Measurements from ENCODE around the gene ACADL. TPM values are rescaled to one million over a fixed set of nuclear protein-coding genes. Genes with fewer than 3 reads are reported as not detected.

Gene ACADL
- total and polyA plus RNA-seq, 2 of the 13 experiments (the other 11 are each of a cell fraction or from before 2014, with no cell fraction given): not detected

DNA sequence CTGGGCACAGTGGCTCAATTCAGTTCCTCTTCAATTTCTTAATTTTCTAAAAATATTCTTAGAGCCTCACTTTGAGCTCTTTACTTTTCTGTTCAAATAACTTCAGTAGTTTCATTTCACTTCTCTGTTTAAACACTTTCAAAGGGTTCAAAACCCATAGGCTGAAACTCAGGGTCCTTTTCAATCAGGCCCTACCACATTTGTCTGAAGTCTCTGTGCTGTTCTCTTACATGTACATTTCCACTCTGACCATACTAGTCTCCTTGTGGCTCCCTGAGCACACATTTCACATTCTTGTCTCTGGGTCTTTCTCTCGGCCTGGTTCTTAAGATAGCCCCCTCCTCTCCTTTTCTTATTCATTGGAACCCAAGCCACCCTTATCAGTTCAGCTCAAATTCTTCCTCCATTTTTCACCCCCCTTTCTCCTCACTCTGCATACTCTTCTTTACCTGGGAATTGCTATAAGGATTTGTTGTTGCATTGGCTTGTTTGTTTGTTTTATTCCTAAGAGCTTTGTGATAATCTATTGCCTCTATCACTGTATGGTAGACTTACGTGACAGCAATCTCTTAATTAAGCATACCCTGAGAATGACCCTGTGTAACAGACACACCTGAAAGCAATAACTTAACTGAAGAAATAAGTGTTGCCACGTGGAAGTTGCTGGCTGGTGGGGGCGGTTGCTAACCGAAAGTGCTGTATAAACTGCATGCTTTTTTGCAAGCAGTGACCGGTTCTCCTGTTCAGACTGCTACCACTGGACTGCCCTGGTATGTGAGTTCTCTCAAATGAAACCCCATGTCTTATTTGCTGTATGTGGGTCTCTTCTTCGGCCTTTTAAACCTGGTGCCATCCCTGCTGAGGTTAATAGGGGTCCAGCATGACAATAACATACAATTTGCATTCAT lies 27.7 kb upstream of the ACADL start:
- H3K27ac ChIP-seq (ENCODE audit: extremely low read length, insufficient read depth, low read length): no peak overlapping the region
- FAIRE-seq (no peak), ATAC-seq (no peak; the same call in 2 of the 3 replicates), DNase-seq (ENCODE audit: low spot score) (no peak)
- in situ Hi-C loops (cut with HindIII; ENCODE audit: extremely low pct_ligation_motif_present, low pct_unique_long_range_greater_than_20kb): no loop called here
- no TSS peak for BruUV-seq (replicated peaks)
- H3K4me2 ChIP-seq (ENCODE audit: low read depth, low read length): no peak overlapping the region
- H3K4me1 ChIP-seq (ENCODE audit: insufficient read depth, low read length): no peaks in the 10 kb centered on the region
- intact Hi-C loops (cut with micrococcal nuclease; ENCODE audit: unreplicated experiment): no loop called here
- H3K9ac ChIP-seq (ENCODE audit: insufficient read depth, low read depth, low read length): no peak overlapping the region
- CTCF ChIA-PET (ENCODE audit: low intra/inter-chr PET ratio, low total read pairs): no interaction called here
- POLR2A ChIA-PET: no interaction called here
- no peak overlapping the region for H2AFZ ChIP-seq (ENCODE audit: low read length)
- H4K20me1 ChIP-seq (ENCODE audit: insufficient read depth, low read length): no peaks in the 10 kb centered on the region
- no peak overlapping the region for H3K4me3 ChIP-seq (replicated peaks in 1 of 3; ENCODE audit: insufficient read depth in 1 of 3, low read depth in 2 of 3, low read length in 3 of 3)
- H3K9me3 ChIP-seq (ENCODE audit: low read length): no peaks in the 10 kb centered on the region
- H3K27me3 ChIP-seq (ENCODE audit: control insufficient read depth in 1 of 2, insufficient read depth in 2 of 2, low read length in 2 of 2): no peaks in the 10 kb centered on the region
- WGBS (ENCODE audit: low lambda C conversion rate): 35% methylated on average over 7 of the region's 7 CpGs
- no peaks in the 10 kb centered on the region for H3K36me3 ChIP-seq (replicated peaks in 1 of 2; ENCODE audit: control insufficient read depth in 1 of 2, insufficient read depth in 2 of 2, low read length in 2 of 2)
- H3K79me2 ChIP-seq (ENCODE audit: insufficient read depth, low read length): no peaks in the 10 kb centered on the region
- TF ChIP-seq CHCHD3 (CRISPR knock-in tag; IDR thresholded peaks at IDR 0.05) (no peak), NONO (IDR thresholded peaks at IDR 0.05) (no peak), NONO (CRISPR knock-in tag; conservative IDR thresholded peaks at IDR 0.05) (no peak), CCDC6 (CRISPR knock-in tag; IDR thresholded peaks at IDR 0.05) (no peak), THYN1 (CRISPR knock-in tag; IDR thresholded peaks at IDR 0.05; ENCODE audit: borderline replicate concordance, low read depth) (no peak), KMT2A (CRISPR knock-in tag; IDR thresholded peaks at IDR 0.05) (no peak), SATB2 (CRISPR knock-in tag; IDR thresholded peaks at IDR 0.05) (no peak)
- TF ChIP-seq, protein P1, sequence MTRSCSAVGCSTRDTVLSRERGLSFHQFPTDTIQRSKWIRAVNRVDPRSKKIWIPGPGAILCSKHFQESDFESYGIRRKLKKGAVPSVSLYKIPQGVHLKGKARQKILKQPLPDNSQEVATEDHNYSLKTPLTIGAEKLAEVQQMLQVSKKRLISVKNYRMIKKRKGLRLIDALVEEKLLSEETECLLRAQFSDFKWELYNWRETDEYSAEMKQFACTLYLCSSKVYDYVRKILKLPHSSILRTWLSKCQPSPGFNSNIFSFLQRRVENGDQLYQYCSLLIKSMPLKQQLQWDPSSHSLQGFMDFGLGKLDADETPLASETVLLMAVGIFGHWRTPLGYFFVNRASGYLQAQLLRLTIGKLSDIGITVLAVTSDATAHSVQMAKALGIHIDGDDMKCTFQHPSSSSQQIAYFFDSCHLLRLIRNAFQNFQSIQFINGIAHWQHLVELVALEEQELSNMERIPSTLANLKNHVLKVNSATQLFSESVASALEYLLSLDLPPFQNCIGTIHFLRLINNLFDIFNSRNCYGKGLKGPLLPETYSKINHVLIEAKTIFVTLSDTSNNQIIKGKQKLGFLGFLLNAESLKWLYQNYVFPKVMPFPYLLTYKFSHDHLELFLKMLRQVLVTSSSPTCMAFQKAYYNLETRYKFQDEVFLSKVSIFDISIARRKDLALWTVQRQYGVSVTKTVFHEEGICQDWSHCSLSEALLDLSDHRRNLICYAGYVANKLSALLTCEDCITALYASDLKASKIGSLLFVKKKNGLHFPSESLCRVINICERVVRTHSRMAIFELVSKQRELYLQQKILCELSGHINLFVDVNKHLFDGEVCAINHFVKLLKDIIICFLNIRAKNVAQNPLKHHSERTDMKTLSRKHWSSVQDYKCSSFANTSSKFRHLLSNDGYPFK (CRISPR knock-in tag; IDR thresholded peaks at IDR 0.05; ENCODE audit: borderline replicate concordance): no peak
- TF ChIP-seq, protein P2, sequence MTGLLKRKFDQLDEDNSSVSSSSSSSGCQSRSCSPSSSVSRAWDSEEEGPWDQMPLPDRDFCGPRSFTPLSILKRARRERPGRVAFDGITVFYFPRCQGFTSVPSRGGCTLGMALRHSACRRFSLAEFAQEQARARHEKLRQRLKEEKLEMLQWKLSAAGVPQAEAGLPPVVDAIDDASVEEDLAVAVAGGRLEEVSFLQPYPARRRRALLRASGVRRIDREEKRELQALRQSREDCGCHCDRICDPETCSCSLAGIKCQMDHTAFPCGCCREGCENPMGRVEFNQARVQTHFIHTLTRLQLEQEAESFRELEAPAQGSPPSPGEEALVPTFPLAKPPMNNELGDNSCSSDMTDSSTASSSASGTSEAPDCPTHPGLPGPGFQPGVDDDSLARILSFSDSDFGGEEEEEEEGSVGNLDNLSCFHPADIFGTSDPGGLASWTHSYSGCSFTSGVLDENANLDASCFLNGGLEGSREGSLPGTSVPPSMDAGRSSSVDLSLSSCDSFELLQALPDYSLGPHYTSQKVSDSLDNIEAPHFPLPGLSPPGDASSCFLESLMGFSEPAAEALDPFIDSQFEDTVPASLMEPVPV (CRISPR knock-in tag; IDR thresholded peaks at IDR 0.05): no peak
- TF ChIP-seq, protein P3, sequence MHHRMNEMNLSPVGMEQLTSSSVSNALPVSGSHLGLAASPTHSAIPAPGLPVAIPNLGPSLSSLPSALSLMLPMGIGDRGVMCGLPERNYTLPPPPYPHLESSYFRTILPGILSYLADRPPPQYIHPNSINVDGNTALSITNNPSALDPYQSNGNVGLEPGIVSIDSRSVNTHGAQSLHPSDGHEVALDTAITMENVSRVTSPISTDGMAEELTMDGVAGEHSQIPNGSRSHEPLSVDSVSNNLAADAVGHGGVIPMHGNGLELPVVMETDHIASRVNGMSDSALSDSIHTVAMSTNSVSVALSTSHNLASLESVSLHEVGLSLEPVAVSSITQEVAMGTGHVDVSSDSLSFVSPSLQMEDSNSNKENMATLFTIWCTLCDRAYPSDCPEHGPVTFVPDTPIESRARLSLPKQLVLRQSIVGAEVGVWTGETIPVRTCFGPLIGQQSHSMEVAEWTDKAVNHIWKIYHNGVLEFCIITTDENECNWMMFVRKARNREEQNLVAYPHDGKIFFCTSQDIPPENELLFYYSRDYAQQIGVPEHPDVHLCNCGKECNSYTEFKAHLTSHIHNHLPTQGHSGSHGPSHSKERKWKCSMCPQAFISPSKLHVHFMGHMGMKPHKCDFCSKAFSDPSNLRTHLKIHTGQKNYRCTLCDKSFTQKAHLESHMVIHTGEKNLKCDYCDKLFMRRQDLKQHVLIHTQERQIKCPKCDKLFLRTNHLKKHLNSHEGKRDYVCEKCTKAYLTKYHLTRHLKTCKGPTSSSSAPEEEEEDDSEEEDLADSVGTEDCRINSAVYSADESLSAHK (CRISPR knock-in tag; IDR thresholded peaks at IDR 0.05; ENCODE audit: borderline replicate concordance): no peak
- TF ChIP-seq, protein P4, sequence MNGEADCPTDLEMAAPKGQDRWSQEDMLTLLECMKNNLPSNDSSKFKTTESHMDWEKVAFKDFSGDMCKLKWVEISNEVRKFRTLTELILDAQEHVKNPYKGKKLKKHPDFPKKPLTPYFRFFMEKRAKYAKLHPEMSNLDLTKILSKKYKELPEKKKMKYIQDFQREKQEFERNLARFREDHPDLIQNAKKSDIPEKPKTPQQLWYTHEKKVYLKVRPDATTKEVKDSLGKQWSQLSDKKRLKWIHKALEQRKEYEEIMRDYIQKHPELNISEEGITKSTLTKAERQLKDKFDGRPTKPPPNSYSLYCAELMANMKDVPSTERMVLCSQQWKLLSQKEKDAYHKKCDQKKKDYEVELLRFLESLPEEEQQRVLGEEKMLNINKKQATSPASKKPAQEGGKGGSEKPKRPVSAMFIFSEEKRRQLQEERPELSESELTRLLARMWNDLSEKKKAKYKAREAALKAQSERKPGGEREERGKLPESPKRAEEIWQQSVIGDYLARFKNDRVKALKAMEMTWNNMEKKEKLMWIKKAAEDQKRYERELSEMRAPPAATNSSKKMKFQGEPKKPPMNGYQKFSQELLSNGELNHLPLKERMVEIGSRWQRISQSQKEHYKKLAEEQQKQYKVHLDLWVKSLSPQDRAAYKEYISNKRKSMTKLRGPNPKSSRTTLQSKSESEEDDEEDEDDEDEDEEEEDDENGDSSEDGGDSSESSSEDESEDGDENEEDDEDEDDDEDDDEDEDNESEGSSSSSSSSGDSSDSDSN (CRISPR knock-in tag; IDR thresholded peaks at IDR 0.05): no peak

Data from HepG2 (cell line).